ENCODE results near the gene ZNF503. TPM values are rescaled to one million over a fixed set of nuclear protein-coding genes. Genes with fewer than 3 reads are reported as not detected.

The ZNF503 gene
- total RNA-seq = 23.7 and 54.5 TPM in 2 replicates

GRCh38 chr10:75401569-75402485, at the start of gene ZNF503:
Gene ZNF503 (minus strand): TSS chr10:75401764. CDS start chr10:75401419, 345 bp downstream.

GRCh38 chr10:75431180-75432111, 29.9 kb upstream of the ZNF503 start, which contains the start of gene LRMDA:
Gene LRMDA (plus strand): TSS chr10:75431624.

Other genes with a start within 250 kb of the ZNF503 start
- gene VDAC2, start 191.0 kb downstream of the ZNF503 start, total RNA-seq = 158 and 179 TPM in 2 replicates
- 5.8 and 12.0 TPM in 2 replicates for gene COMTD1, start 165.8 kb downstream of the ZNF503 start, total RNA-seq
- 0.12 and 0.17 TPM in 2 replicates for gene LRMDA, start 29.9 kb upstream of the ZNF503 start, total RNA-seq

Data from pericardium fibroblast (primary cell).